IMR-90 (cell line): ENCODE measurements around the gene NKTR. TPM values are rescaled to one million over a fixed set of nuclear protein-coding genes. Genes with fewer than 3 reads are reported as not detected.

Experiments used
- ATAC-seq: fragments of 200-7000 bp; cut with Tn5 transposase; 2 replicates; pipeline ENCODE4 v1.9.1; 2020; ENCODE audit warnings: low read depth, mild to moderate bottlenecking, moderate library complexity
- BruUV-seq: library from RNA; stranded (reverse); fragments of 400-500 nt; replicated peaks from 2 replicates; lab custom pipeline; 2021; lab: Mats Ljungman, UMichigan
- CTCF ChIA-PET: fragments of 300-600 bp; formaldehyde crosslinking; extraction: SDS; loops from one replicate; lab custom pipeline; 2021; ENCODE audit warnings: antibody characterized with exemption; lab: Yijun Ruan, JAX
- POLR2A ChIA-PET: fragments of 300-600 bp; sonication (Branson Sonifier 250); formaldehyde crosslinking; loops from one replicate; lab custom pipeline; 2022; ENCODE audit warnings: antibody characterized with exemption; ENCODE audit not compliant: unreplicated experiment; lab: Charles Lee
- DNase-seq: peaks from one replicate; pipeline ENCODE4 v3.0.0; 2013
- H2AFZ ChIP-seq: replicated peaks from 2 replicates; pipeline ENCODE3; 2013; ENCODE audit warnings: low read length, mild to moderate bottlenecking; ENCODE audit not compliant: poor library complexity
- H2AK5ac ChIP-seq: 2 replicates; pipeline ENCODE4 v1.6.1; 2013; ENCODE audit warnings: low read depth, low read length, inconsistent platforms
- H2AK9ac ChIP-seq: replicated peaks from 2 replicates; pipeline ENCODE3; 2013; ENCODE audit warnings: mild to moderate bottlenecking, low read depth, low read length, moderate library complexity; ENCODE audit not compliant: poor library complexity
- H2BK120ac ChIP-seq: 2 replicates; pipeline ENCODE4 v1.6.1; 2013; ENCODE audit warnings: low read depth, low read length, inconsistent platforms
- H2BK15ac ChIP-seq: 3 replicates; pipeline ENCODE4 v1.6.1; 2013; ENCODE audit warnings: low read depth, low read length, inconsistent platforms
- H2BK20ac ChIP-seq: 2 replicates; pipeline ENCODE4 v1.6.1; 2013; ENCODE audit warnings: low read depth, mild to moderate bottlenecking, inconsistent platforms, low read length, moderate library complexity
- H2BK5ac ChIP-seq: 2 replicates; pipeline ENCODE4 v1.6.1; 2013; ENCODE audit warnings: mild to moderate bottlenecking, low read depth, low read length, inconsistent platforms; ENCODE audit not compliant: poor library complexity, severe bottlenecking
- H3K14ac ChIP-seq: replicated peaks from 2 replicates; pipeline ENCODE4 v1.6.1; 2013; ENCODE audit warnings: low read depth, low read length, inconsistent platforms
- H3K18ac ChIP-seq: 2 replicates; pipeline ENCODE4 v1.6.1; 2013; ENCODE audit warnings: low read depth, low read length, control low read depth
- H3K23ac ChIP-seq: 2 replicates; pipeline ENCODE4 v1.6.1; 2013; ENCODE audit warnings: low read depth, low read length, inconsistent platforms
- H3K27ac ChIP-seq: 2 replicates; pipeline ENCODE4 v1.5.1; 2013; ENCODE audit warnings: mild to moderate bottlenecking, control low read depth, low read length; ENCODE audit not compliant: insufficient read depth
- H3K27me3 ChIP-seq: 2 replicates; pipeline ENCODE4 v1.6.1; 2013; ENCODE audit warnings: low read length; ENCODE audit not compliant: control insufficient read depth, insufficient read depth
- H3K36me3 ChIP-seq: 2 replicates; pipeline ENCODE4 v1.6.1; 2013; ENCODE audit warnings: low read length, mixed read lengths; ENCODE audit not compliant: control insufficient read depth, insufficient read depth
- H3K4ac ChIP-seq: 2 replicates; pipeline ENCODE4 v1.6.1; 2013; ENCODE audit warnings: low read depth, low read length, inconsistent platforms
- H3K4me1 ChIP-seq: 2 replicates; pipeline ENCODE4 v1.6.1; 2013; ENCODE audit warnings: low read length, mixed read lengths; ENCODE audit not compliant: control insufficient read depth, insufficient read depth
- H3K4me2 ChIP-seq: 2 replicates; pipeline ENCODE4 v1.6.1; 2013; ENCODE audit warnings: low read depth, mild to moderate bottlenecking, control low read depth, low read length, moderate library complexity
- H3K4me3 ChIP-seq: 2 replicates; pipeline ENCODE4 v1.5.1; 2013; ENCODE audit warnings: low read depth, mild to moderate bottlenecking, control low read depth, low read length, moderate library complexity; ENCODE audit not compliant: insufficient read depth
- H3K56ac ChIP-seq: 2 replicates; pipeline ENCODE4 v1.6.1; 2013; ENCODE audit warnings: low read length, inconsistent platforms; ENCODE audit not compliant: insufficient read depth; ENCODE audit errors: extremely low read depth
- H3K79me1 ChIP-seq, 2 experiments: 2 replicates each; pipeline ENCODE4 v1.6.1; 2013; ENCODE audit warnings: low read length in 2 of 2, inconsistent platforms in 1 of 2, low read depth in 1 of 2
- H3K9ac ChIP-seq: 2 replicates; pipeline ENCODE4 v1.6.1; 2013; ENCODE audit warnings: low read depth, low read length, control low read depth
- H3K9me1 ChIP-seq: 2 replicates; pipeline ENCODE4 v1.6.1; 2013; ENCODE audit warnings: low read length, inconsistent platforms; ENCODE audit not compliant: insufficient read depth
- H3K9me3 ChIP-seq: 2 replicates; pipeline ENCODE4 v1.6.1; 2013; ENCODE audit warnings: low read length; ENCODE audit not compliant: control insufficient read depth, insufficient read depth
- H4K20me1 ChIP-seq: 2 replicates; pipeline ENCODE4 v1.6.1; 2013; ENCODE audit warnings: low read length, inconsistent platforms; ENCODE audit not compliant: insufficient read depth
- H4K5ac ChIP-seq: 2 replicates; pipeline ENCODE4 v1.6.1; 2013; ENCODE audit warnings: mild to moderate bottlenecking, low read depth, low read length, control low read depth
- H4K8ac ChIP-seq, 2 experiments: 2 replicates each; pipeline ENCODE4 v1.6.1; 2013; ENCODE audit warnings: low read depth in 2 of 2, low read length in 2 of 2, control low read depth in 1 of 2, inconsistent platforms in 1 of 2
- H4K91ac ChIP-seq: 2 replicates; pipeline ENCODE4 v1.6.1; 2013; ENCODE audit warnings: low read depth, low read length, inconsistent platforms; ENCODE audit not compliant: insufficient read depth
- SMC3 ChIP-seq: fragments of 150-350 bp; IDR thresholded peaks from 2 replicates; pipeline ENCODE4 v1.6.1; 2016; ENCODE audit warnings: low read depth, mild to moderate bottlenecking, antibody characterized with exemption, low read length, moderate library complexity
- WGBS, 2 experiments: methylation state at CpG; one replicate each; pipeline versions ENCODE4 v1.1.5 to v1.1.7; 2013; ENCODE audit warnings: missing lambda C conversion rate in 2 of 2; ENCODE audit not compliant: insufficient read length in 1 of 2; ENCODE audit errors: extremely low coverage in 2 of 2; 5-methylcytosine and 5-hydroxymethylcytosine counted together
- dilution Hi-C: fragments of 300-500 bp; cut with HindIII; formaldehyde crosslinking; loops from one replicate; pipeline ENCODE4 v1.14.3; 2018; ENCODE audit warnings: low sequenced_read_pairs; ENCODE audit not compliant: unreplicated experiment
- in situ Hi-C: fragments of 300-500 bp; cut with MboI; formaldehyde crosslinking; loops from 3 replicates; pipeline ENCODE4 v1.14.3; 2019; ENCODE audit warnings: low sequenced_read_pairs, inconsistent platforms, mixed read lengths
- intact Hi-C: fragments of 100-400 bp; cut with micrococcal nuclease; formaldehyde crosslinking; loops from 2 replicates; pipeline ENCODE4 v1.10.0; 2022
- polyA plus RNA-seq, 3 experiments: library from polyadenylated mRNA; depleted of rRNA; stranded (reverse); fragments of >200 nt; gene quantifications; 2 replicates each; pipeline ENCODE4 v1.2.3, GENCODE V29; 2012; ENCODE audit warnings: low replicate concordance in 1 of 3
- total RNA-seq: library from RNA; depleted of rRNA; stranded (reverse); fragments of >200 nt; gene quantifications from 2 replicates; pipeline ENCODE4 v1.2.3, GENCODE V29; 2012
- TF ChIP-seq, protein P1 (sequence below): fragments of 150-350 bp; IDR thresholded peaks from 2 replicates; pipeline ENCODE4 v1.6.1; 2017; ENCODE audit warnings: mild to moderate bottlenecking, antibody characterized with exemption, low read length, low read depth
- TF ChIP-seq, protein P2 (sequence below): conservative IDR thresholded peaks from 2 replicates; pipeline ENCODE4 v1.5.1; 2012; ENCODE audit warnings: mild to moderate bottlenecking, low read depth, low read length, improper control_type of control experiment

NKTR gene
- total and polyA plus RNA-seq, 2 of the 4 experiments (the other 2 are of a cell fraction): 24.0 to 30.7 TPM

DNA sequence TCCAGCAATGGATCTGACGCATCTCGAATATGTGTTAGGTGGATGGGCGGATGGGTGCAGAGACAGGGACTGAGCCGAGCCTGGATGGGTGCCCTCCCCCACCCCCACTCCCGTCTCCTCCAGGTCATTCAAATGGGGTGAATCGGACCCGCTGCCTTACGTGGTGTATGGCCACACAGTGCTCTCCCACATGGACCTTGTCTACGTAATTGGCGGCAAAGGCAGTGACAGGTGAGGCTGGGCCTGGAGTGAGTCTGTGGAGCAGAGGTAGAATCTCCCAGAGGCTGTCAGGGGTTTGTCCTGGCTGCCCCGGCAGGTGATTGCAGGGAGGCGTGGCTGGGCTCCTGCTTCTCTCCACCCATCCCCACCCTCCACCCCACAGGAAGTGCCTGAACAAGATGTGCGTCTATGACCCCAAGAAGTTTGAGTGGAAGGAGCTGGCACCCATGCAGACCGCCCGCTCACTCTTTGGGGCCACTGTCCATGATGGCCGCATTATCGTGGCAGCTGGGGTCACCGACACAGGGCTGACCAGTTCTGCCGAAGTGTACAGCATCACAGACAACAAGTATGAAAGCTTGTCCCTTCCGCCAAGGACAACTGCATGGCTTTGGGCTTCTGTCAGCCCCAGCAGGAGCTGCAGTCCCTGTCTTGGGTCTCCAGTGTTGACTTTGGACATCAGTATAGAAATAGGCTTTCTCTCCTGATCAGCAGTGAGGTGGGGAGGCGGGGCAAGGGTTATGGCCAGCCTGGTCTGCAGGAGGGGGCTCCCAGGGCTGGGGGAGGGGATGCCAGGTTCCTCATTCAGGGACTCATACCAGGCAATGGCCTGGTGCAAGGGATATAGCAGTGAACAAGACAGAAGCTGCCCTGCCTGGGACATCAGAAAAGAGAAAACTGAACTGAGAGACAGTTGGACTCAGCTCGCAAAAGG lies 88.3 kb downstream of the NKTR start:
- Histone ChIP-seq H2BK15ac (no peak overlapping the region), H4K5ac (no peak overlapping the region), H3K9me3 (peaks cover 7% of the 10 kb centered on the region), H4K91ac (no peak overlapping the region), H2AK5ac (no peak overlapping the region), H3K4ac (no peak overlapping the region), H3K27me3 (peaks cover 67% of the 10 kb centered on the region), H3K4me3 (no peak overlapping the region), H2AFZ (no peak overlapping the region), H3K4me2 (no peak overlapping the region), H2BK120ac (no peak overlapping the region), H3K14ac (no peak overlapping the region), H3K36me3 (no peaks in the 10 kb centered on the region), H2AK9ac (no peak overlapping the region), H4K8ac (no peak overlapping the region), H2BK20ac (no peak overlapping the region), H3K23ac (no peak overlapping the region), H2BK5ac (no peak overlapping the region), H3K4me1 (peaks cover 2% of the 10 kb centered on the region; the same call in 1 of the 2 replicates), H3K18ac (no peak overlapping the region), H4K20me1 (no peaks in the 10 kb centered on the region; the same call in 1 of the 2 replicates), H3K56ac (no peak overlapping the region), H3K27ac (no peak overlapping the region), H3K9me1 (0 out of 2 replicates have a peak, but pooled peaks cover 2% of the 10 kb centered on the region), H3K9ac (no peak overlapping the region), H3K79me1 (no peaks in the 10 kb centered on the region)
- DNase-seq: no peak
- dilution Hi-C loops: no loop called here
- WGBS, 2 experiments: 90% methylated on average over 7 of the region's 22 CpGs; no CpG with 5 or more reads in 1 of the 2 experiments
- in situ Hi-C loops: no loop called here
- ATAC-seq: no peak
- intact Hi-C loops: no loop called here
- TF ChIP-seq, protein P1, sequence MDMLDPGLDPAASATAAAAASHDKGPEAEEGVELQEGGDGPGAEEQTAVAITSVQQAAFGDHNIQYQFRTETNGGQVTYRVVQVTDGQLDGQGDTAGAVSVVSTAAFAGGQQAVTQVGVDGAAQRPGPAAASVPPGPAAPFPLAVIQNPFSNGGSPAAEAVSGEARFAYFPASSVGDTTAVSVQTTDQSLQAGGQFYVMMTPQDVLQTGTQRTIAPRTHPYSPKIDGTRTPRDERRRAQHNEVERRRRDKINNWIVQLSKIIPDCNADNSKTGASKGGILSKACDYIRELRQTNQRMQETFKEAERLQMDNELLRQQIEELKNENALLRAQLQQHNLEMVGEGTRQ: no peak
- no peak for TF ChIP-seq SMC3
- TF ChIP-seq, protein P2, sequence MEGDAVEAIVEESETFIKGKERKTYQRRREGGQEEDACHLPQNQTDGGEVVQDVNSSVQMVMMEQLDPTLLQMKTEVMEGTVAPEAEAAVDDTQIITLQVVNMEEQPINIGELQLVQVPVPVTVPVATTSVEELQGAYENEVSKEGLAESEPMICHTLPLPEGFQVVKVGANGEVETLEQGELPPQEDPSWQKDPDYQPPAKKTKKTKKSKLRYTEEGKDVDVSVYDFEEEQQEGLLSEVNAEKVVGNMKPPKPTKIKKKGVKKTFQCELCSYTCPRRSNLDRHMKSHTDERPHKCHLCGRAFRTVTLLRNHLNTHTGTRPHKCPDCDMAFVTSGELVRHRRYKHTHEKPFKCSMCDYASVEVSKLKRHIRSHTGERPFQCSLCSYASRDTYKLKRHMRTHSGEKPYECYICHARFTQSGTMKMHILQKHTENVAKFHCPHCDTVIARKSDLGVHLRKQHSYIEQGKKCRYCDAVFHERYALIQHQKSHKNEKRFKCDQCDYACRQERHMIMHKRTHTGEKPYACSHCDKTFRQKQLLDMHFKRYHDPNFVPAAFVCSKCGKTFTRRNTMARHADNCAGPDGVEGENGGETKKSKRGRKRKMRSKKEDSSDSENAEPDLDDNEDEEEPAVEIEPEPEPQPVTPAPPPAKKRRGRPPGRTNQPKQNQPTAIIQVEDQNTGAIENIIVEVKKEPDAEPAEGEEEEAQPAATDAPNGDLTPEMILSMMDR: no peak
- ChIA-PET POLR2A (no interaction called here), CTCF (no interaction called here)
- no TSS peak for BruUV-seq
